Astrocyte (in vitro differentiated cells and primary cell): ENCODE results near the gene GTF2F2.

Experiments
- CTCF ChIP-seq: IDR thresholded peaks from 2 replicates; pipeline ENCODE4 v1.5.1; 2011; ENCODE audit warnings: low read depth, mild to moderate bottlenecking, inconsistent platforms, low read length, moderate library complexity; ENCODE audit not compliant: insufficient read depth
- EZH2 ChIP-seq: IDR thresholded peaks from 2 replicates; pipeline ENCODE4 v1.6.1; 2012; ENCODE audit warnings: mild to moderate bottlenecking, low read length, inconsistent platforms; ENCODE audit not compliant: insufficient read depth

DNA sequence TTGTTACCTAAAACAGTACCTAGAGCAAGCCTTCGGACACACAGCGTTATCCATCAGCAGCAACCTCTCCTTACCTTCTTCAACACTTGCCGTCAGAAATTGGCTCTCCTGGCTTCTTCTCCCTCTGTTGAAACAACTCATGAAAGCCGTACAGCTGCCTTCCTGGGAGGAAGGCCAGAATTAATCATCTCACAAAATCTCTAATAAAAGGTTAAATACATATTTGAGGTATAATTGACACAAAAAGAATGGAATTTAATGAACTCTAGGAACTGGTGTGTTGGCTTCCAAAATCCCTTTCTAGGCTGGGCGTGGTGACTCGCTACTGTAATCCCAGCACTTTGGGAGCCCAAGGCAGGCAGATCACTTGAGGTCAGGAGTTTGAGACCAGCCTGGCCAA, 37.3 kb upstream of the GTF2F2 start:
- TF ChIP-seq CTCF (no peak), EZH2 (no peak)
